Astrocyte of the hippocampus (primary cell): Measurements from ENCODE around the gene DEUP1.

Experiments
- DNase-seq: peaks from one replicate; pipeline ENCODE4 v3.0.0; 2011; ENCODE audit warnings: low read depth, low spot score

Gene DEUP1

GRCh38 chr11:93477684-93478234 is 147.2 kb downstream of the DEUP1 start:
- DNase-seq, result peak; percentile 81

GRCh38 chr11:93478841-93479240 is 148.3 kb downstream of the DEUP1 start:
- DNase-seq, result no peak

GRCh38 chr11:93480256-93480655 is 149.7 kb downstream of the DEUP1 start:
- DNase-seq, result no peak

GRCh38 chr11:93480756-93481155 is 150.2 kb downstream of the DEUP1 start:
- no peak for DNase-seq

GRCh38 chr11:93481279-93481678 is 150.7 kb downstream of the DEUP1 start:
- DNase-seq, result no peak

GRCh38 chr11:93481696-93482095 is 151.2 kb downstream of the DEUP1 start:
- no peak for DNase-seq

- peak; percentile 38 for DNase-seq
Measured at GRCh38 chr11:93482556-93482955, 152.0 kb downstream of the DEUP1 start.

- peak; percentile 24 for DNase-seq
Measured at GRCh38 chr11:93484716-93485115, 154.2 kb downstream of the DEUP1 start.

- DNase-seq, result no peak
Measured at GRCh38 chr11:93485983-93486382, 155.4 kb downstream of the DEUP1 start.

- DNase-seq, result no peak
Measured at GRCh38 chr11:93487032-93487483, 156.5 kb downstream of the DEUP1 start.
